Activated CD4-positive, alpha-beta T cell treated with anti-CD3 and anti-CD28 coated beads, Interleukin-2, Interleukin-4, amounts not matched to agents 100 ng/mL and 50 ng/mL, durations not matched to agents 16 hours and 8 hours (primary cell): ENCODE results near the gene SERTAD2.
A peak's percentile ranks its signal among the peaks of the same experiment; 100 is the strongest.

ENCODE experiments used
- DNase-seq: peaks from one replicate; pipeline ENCODE4 v3.0.0-alpha.2; 2020; ENCODE audit warnings: low spot score

Gene SERTAD2

DNA sequence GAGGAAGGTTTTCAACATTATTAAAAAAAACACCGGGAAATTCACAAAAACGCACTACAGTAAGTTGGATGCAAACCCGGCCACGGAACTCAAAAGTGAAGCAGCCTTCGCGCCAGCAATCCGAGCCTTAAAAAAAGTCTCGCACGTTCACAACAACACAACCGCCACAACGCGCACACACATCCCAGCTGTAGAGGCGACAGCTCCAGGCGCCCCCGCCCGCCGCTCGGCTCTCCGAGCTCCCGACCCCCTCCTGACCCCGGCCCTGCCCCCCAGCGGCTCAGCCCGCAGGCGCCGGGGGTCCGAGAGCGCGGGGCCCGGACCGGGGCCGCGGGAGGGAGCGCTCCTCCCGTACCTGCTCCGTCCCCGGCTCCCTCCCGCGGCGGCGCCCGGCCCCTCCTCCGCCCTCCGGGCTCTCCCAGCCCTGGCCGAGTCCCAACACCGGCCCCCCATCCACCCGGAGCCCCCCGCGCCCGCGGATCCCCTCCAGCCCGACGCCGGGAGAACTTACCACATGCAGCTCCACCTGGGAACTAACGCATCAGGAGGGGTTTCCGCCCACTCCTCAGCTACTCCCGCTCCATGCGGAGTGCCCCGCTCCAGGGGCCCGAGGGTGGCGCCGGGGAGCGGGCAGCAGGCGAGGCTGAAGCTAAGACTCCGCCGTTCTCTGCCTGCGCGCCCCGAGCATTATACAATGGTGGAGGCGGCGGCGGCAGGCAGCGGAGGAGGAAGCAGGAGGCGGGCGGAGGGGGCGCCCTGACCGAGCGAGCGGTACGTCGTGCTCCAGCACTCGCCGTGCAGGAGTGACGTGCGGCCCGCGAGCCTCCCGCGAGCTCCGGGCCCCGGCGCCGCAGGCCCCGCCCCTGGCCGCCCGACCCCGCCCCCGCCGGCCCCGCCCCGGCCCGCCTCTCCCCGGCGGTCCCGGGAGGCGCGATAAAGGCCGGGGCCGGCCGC lies at the start of gene SERTAD2:
TSS of gene SERTAD2 (minus strand) at position 805 of the 954 bp plus-strand sequence. CDS start 17,042 bp downstream, outside the sequence.
- peak; percentile 80 for DNase-seq

- peak; percentile 88 for DNase-seq
Measured at GRCh38 chr2:64700133-64700809, 46.6 kb upstream of the SERTAD2 start.

DNA sequence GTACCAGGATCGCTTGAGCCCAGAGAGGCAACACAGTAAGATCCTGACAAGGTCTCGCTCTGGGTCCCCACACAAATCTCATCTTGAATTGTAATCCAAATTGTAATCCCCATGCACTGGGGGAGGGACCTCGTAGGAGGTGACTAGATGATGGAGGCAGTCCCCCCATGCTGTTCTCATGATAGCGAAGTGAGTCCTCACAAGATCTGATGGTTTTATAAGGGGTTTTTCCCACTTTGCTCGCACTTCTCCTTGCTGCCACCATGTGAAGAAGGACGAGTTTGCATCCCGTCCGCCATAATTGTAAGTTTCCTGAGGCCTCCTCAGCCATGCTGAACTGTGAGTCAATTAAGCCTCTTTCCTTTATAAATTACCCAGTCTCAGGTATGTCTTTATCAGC lies 46.0 kb upstream of the SERTAD2 start:
- no peak for DNase-seq

DNA sequence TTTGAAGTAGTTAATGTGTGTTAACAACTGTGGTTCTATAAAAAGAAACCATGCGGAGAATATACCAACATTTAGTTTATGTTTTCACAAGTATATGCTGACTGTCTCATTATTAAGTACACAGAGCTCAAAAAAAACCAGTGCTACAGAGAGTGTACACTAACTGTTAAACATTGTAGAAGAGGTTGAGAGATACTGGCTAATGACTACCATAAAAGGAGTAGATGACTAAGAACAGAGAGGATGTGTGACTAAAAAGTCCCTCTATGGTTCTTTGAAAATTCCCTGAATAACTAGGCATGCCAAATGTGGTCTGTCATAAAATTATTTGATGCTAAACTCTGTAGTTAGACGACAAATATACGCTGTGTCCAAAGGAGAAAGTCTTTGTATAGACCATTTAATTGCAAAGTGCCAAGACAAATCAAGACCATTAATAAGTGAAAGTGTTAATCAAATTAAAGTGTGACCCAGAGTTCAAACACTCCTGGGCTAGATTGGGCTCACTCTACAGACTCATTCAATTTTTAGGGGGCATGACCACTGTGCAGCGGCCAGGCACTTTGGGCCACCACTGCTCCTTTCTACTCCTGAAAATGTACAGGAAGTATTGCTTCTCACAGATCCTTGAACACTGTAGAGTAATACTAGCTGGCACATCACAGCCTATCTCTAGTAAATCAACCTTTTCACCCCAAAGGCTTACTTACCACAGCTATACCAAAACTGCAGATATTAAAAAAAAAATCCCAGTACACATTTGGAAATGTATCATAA lies 45.1 kb upstream of the SERTAD2 start:
- DNase-seq: peak; percentile 87

DNA sequence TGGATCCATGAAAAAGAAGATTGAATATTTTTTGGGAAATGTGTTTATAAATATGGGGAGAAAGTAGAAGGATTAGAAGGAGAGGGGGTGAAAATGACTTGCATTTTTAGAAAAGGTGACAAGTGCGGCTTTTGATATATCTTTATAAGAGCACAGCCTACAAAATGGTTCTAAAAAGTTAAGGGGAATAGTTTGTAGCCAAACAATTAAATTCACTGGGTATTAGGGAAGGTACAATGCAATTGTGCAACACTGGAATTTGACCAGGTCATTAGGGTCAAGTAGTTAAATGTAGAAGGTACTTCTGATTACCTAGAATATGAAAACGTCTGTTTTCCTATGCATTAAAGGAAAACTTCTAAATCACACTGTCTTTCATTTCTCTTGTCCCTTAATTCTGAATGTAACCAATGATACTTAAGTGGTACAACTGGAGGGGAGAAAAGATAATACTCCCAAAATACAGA lies 44.5 kb upstream of the SERTAD2 start:
- no peak for DNase-seq

- no peak for DNase-seq
Measured at GRCh38 chr2:64697297-64698176, 43.8 kb upstream of the SERTAD2 start.

DNA sequence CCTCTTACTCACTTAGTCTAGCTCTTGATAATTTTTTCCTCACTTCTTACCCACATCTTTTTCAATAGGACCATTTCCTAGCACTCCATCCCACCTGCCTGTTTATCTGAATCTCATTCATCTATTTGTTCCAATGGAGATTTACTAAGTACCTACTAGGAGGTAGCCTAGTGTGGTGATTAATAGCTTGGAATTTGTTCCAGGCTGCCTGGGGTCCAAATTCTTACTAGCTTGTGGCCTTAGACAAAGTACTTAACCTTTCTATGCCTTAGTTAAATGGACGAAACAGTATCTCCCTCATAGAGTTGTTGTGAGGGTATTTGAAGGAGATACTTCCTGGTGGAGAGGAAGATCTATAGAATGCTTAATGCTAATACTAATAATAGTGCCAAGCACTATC lies 42.9 kb upstream of the SERTAD2 start:
- no peak for DNase-seq

- no peak for DNase-seq
Measured at GRCh38 chr2:64695721-64696261, 42.1 kb upstream of the SERTAD2 start.

DNA sequence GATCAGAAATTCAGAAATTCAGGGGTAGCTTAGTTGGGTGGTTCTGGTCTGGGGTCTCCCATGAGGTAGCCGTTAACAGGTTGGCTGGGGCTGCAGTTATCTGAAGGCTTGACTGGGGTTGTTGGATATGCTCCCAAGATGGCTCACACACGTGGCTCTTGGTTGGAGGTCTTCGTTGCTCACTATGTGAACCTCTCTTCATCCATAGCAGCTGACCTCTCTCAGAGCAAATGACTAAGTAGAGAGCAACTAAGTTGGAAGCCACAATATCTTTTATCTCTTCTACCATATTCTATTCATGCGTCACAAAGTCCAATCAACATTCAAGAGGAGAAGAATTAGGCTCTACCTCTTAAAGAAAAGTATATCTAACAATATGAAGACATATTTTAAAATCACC lies 38.7 kb upstream of the SERTAD2 start:
- DNase-seq: no peak

GRCh38 chr2:64688909-64689308 lies 35.2 kb upstream of the SERTAD2 start:
- no peak for DNase-seq

- no peak for DNase-seq
Measured at GRCh38 chr2:64686283-64686956, 32.7 kb upstream of the SERTAD2 start.

DNA sequence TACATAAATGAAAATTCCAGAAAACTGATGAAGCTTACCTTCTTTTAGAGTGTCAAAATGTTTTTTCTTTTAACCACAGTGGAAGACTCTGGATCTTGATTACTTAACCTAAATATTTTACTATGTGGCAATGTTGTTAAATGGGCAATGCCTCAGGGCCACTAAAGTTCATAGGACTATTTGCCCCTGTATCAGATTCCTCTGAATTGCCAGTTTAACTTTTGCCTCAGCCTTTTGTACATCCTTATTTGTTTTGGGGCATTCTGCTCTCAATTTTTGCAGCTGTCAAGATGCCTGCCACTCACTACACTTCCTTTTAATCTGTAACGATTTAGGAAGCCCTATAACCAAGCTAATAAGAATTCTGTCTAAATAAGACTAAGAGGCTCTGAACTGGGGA lies 31.7 kb upstream of the SERTAD2 start:
- DNase-seq: no peak

DNA sequence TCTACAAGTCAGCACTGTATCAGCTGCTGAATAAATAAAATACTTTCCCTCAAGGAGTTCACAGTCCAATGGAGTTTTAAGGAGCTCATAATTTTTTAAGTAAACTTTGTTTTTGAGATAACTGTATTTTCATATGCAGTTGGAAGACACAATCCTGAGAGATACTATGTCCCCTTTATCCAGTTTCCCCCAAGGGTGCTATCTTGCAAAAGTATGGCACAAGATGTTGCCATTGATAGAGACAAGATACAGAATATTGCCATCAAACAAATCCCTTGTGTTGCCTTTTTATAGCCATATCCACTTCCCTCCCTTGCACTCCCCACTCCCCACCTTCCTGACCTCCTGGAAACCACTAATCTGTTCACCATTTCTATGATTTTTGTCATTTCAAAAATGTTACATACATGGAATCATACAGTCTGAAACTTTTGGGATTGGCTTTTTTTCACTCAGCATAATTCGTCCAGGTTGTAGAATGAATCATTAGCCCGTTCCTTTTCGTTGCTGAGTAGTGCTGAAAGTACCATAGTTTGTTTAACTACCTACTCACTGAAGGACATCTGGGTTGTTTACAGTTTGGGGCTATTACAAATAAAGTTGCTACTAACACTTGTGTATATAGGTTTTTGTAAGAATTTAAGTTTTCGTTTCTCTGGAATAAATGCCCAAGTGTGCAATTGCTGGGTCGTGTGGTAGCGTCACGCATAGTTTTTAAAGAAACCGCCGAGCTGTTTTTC lies 30.2 kb upstream of the SERTAD2 start:
- DNase-seq: no peak

- DNase-seq: no peak
Measured at GRCh38 chr2:64681479-64681967, 27.8 kb upstream of the SERTAD2 start.

- no peak for DNase-seq
Measured at GRCh38 chr2:64679673-64680425, 26.1 kb upstream of the SERTAD2 start.

- DNase-seq: no peak
Measured at GRCh38 chr2:64678771-64679590, 25.3 kb upstream of the SERTAD2 start.

DNA sequence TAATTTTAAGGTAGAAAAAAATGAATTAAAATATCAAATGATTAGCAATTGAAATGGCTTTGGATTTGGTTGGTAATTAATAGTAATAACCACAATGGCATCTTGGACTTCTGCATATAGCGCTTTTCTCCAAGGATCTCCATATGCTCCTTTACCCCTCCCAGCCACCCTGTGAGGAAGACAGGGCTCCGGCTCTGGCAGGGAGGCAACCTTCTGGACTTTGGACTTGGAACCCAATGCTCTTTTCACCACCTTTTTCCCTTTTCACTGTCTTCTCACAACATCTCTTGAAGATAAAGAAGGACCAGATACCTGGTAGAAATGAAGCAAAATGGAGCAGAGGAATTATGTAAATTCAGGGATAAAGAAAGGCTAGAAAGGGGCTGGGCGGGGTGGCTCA lies 23.8 kb upstream of the SERTAD2 start:
- DNase-seq: no peak

- peak; percentile 70 for DNase-seq
Measured at GRCh38 chr2:64675860-64676259, 22.1 kb upstream of the SERTAD2 start.
